ENCODE data around the gene FOXD3.

The FOXD3 gene

GRCh38 chr1:63326106-63326472, 3.7 kb downstream of the FOXD3 start:
- no peak overlapping the region for H3K27ac ChIP-seq (ENCODE audit: insufficient read depth in 1 of 2, low read depth in 1 of 2, low read length in 2 of 2, poor library complexity in 1 of 2, severe bottlenecking in 2 of 2)
- CTCF ChIA-PET = interaction anchor here (0.8 to 5.2 kb wide), 5 partner anchors 10 to 362 kb away, joined by 3 to 38 read pairs (median 3); no protein-coding TSS in a partner anchor
- peaks cover 19 to 100% (median 54%) of the 10 kb centered on the region in 5 experiments for H3K27me3 ChIP-seq (replicated peaks in 2 of 5; ENCODE audit: control insufficient read depth in 4 of 5, insufficient read depth in 5 of 5, low read length in 4 of 5)
- no peaks in the 10 kb centered on the region for H3K36me3 ChIP-seq (ENCODE audit: control insufficient read depth in 4 of 4, insufficient read depth in 4 of 4, low read length in 3 of 4)
- H3K9me3 ChIP-seq (ENCODE audit: control extremely low read depth in 1 of 5, control insufficient read depth in 4 of 5, insufficient read depth in 2 of 5, low read depth in 1 of 5, low read length in 4 of 5) = no peaks in the 10 kb centered on the region
- POLR2A ChIA-PET = no interaction called here
- DNase-seq = peak in 1 of 3 donors; percentile 19
- 14% methylated on average over 12 of the region's 20 CpGs for WGBS (ENCODE audit: insufficient coverage)
- no peak overlapping the region for H3K4me3 ChIP-seq (ENCODE audit: control insufficient read depth in 1 of 7, extremely low read depth in 1 of 7, insufficient read depth in 4 of 7, low read depth in 2 of 7, low read length in 6 of 7)
- H3K4me1 ChIP-seq (ENCODE audit: control extremely low read depth in 1 of 4, control insufficient read depth in 4 of 4, insufficient read depth in 4 of 4, low read length in 3 of 4) = peaks cover 3 to 47% (median 44%) of the 10 kb centered on the region in 4 experiments

- ChIA-PET CTCF (interaction anchor here (0.6 to 5.2 kb wide), 12 partner anchors 10 to 363 kb away, joined by 3 to 38 read pairs (median 4); no protein-coding TSS in a partner anchor), POLR2A (no interaction called here)
- 10% methylated on average over 31 of the region's 37 CpGs for WGBS (ENCODE audit: insufficient coverage)
- H3K27me3 ChIP-seq (replicated peaks in 2 of 5; ENCODE audit: control insufficient read depth in 4 of 5, insufficient read depth in 5 of 5, low read length in 4 of 5) = peaks cover 23 to 99% (median 53%) of the 10 kb centered on the region in 5 experiments
- H3K9me3 ChIP-seq (ENCODE audit: control extremely low read depth in 1 of 5, control insufficient read depth in 4 of 5, insufficient read depth in 2 of 5, low read depth in 1 of 5, low read length in 4 of 5) = no peaks in the 10 kb centered on the region
- peak in 2 of 3 donors; percentile 52 to 55 for DNase-seq
- no peak overlapping the region for H3K4me3 ChIP-seq (ENCODE audit: control insufficient read depth in 1 of 7, extremely low read depth in 1 of 7, insufficient read depth in 4 of 7, low read depth in 2 of 7, low read length in 6 of 7)
- H3K4me1 ChIP-seq (ENCODE audit: control extremely low read depth in 1 of 4, control insufficient read depth in 4 of 4, insufficient read depth in 4 of 4, low read length in 3 of 4) = peaks cover 2 to 47% (median 42%) of the 10 kb centered on the region in 4 experiments
- H3K27ac ChIP-seq (ENCODE audit: insufficient read depth in 1 of 2, low read depth in 1 of 2, low read length in 2 of 2, poor library complexity in 1 of 2, severe bottlenecking in 2 of 2) = no peak overlapping the region
- H3K36me3 ChIP-seq (ENCODE audit: control insufficient read depth in 4 of 4, insufficient read depth in 4 of 4, low read length in 3 of 4) = no peaks in the 10 kb centered on the region
Observed at GRCh38 chr1:63326473-63327380, 4.4 kb downstream of the FOXD3 start.

- POLR2A ChIA-PET = no interaction called here
- WGBS (ENCODE audit: insufficient coverage) = 3% methylated on average over 10 of the region's 25 CpGs
- peaks cover 0 to 39% (median 36%) of the 10 kb centered on the region in 4 experiments for H3K4me1 ChIP-seq (ENCODE audit: control extremely low read depth in 1 of 4, control insufficient read depth in 4 of 4, insufficient read depth in 4 of 4, low read length in 3 of 4)
Observed at GRCh38 chr1:63327417-63328054, 5.2 kb downstream of the FOXD3 start.

GRCh38 chr1:63328122-63328521, 5.8 kb downstream of the FOXD3 start:
- no peak for DNase-seq
- no peak overlapping the region for H3K27ac ChIP-seq (ENCODE audit: insufficient read depth in 1 of 2, low read depth in 1 of 2, low read length in 2 of 2, poor library complexity in 1 of 2, severe bottlenecking in 2 of 2)
- 41% methylated on average over 8 of the region's 8 CpGs for WGBS (ENCODE audit: insufficient coverage)
- H3K36me3 ChIP-seq (ENCODE audit: control insufficient read depth in 4 of 4, insufficient read depth in 4 of 4, low read length in 3 of 4) = no peaks in the 10 kb centered on the region
- H3K27me3 ChIP-seq (replicated peaks in 2 of 5; ENCODE audit: control insufficient read depth in 4 of 5, insufficient read depth in 5 of 5, low read length in 4 of 5) = peaks cover 35 to 99% (median 58%) of the 10 kb centered on the region in 5 experiments
- no peaks in the 10 kb centered on the region for H3K9me3 ChIP-seq (ENCODE audit: control extremely low read depth in 1 of 5, control insufficient read depth in 4 of 5, insufficient read depth in 2 of 5, low read depth in 1 of 5, low read length in 4 of 5)
- POLR2A ChIA-PET = no interaction called here
- peaks cover 0 to 33% (median 31%) of the 10 kb centered on the region in 4 experiments for H3K4me1 ChIP-seq (ENCODE audit: control extremely low read depth in 1 of 4, control insufficient read depth in 4 of 4, insufficient read depth in 4 of 4, low read length in 3 of 4)
- CTCF ChIA-PET = interaction anchor here (0.8 to 5.2 kb wide), 7 partner anchors 12 to 210 kb away, joined by 3 to 38 read pairs (median 4); no protein-coding TSS in a partner anchor
- H3K4me3 ChIP-seq (ENCODE audit: control insufficient read depth in 1 of 7, extremely low read depth in 1 of 7, insufficient read depth in 4 of 7, low read depth in 2 of 7, low read length in 6 of 7) = no peak overlapping the region

More at GRCh38 chr1:63327417-63328054, 5.2 kb downstream of the FOXD3 start:
- no peaks in the 10 kb centered on the region for H3K36me3 ChIP-seq (ENCODE audit: control insufficient read depth in 4 of 4, insufficient read depth in 4 of 4, low read length in 3 of 4)
- H3K27me3 ChIP-seq (replicated peaks in 2 of 5; ENCODE audit: control insufficient read depth in 4 of 5, insufficient read depth in 5 of 5, low read length in 4 of 5) = peaks cover 30 to 99% (median 56%) of the 10 kb centered on the region in 5 experiments
- H3K27ac ChIP-seq (ENCODE audit: insufficient read depth in 1 of 2, low read depth in 1 of 2, low read length in 2 of 2, poor library complexity in 1 of 2, severe bottlenecking in 2 of 2) = no peak overlapping the region
- CTCF ChIA-PET = interaction anchor here (0.6 to 5.2 kb wide), 10 partner anchors 9 to 210 kb away, joined by 3 to 38 read pairs (median 4); no protein-coding TSS in a partner anchor
- no peaks in the 10 kb centered on the region for H3K9me3 ChIP-seq (ENCODE audit: control extremely low read depth in 1 of 5, control insufficient read depth in 4 of 5, insufficient read depth in 2 of 5, low read depth in 1 of 5, low read length in 4 of 5)
- no peak overlapping the region for H3K4me3 ChIP-seq (ENCODE audit: control insufficient read depth in 1 of 7, extremely low read depth in 1 of 7, insufficient read depth in 4 of 7, low read depth in 2 of 7, low read length in 6 of 7)
- DNase-seq = peak; percentile 66 to 75 (median 71)

- 59% methylated on average over 5 of the region's 9 CpGs for WGBS (ENCODE audit: insufficient coverage)
- Histone ChIP-seq H3K27me3 (replicated peaks in 2 of 5; ENCODE audit: control insufficient read depth in 4 of 5, insufficient read depth in 5 of 5, low read length in 4 of 5) (peaks cover 38 to 99% (median 62%) of the 10 kb centered on the region in 5 experiments), H3K4me3 (ENCODE audit: control insufficient read depth in 1 of 7, extremely low read depth in 1 of 7, insufficient read depth in 4 of 7, low read depth in 2 of 7, low read length in 6 of 7) (no peak overlapping the region), H3K4me1 (ENCODE audit: control extremely low read depth in 1 of 4, control insufficient read depth in 4 of 4, insufficient read depth in 4 of 4, low read length in 3 of 4) (peaks cover 0 to 26% (median 24%) of the 10 kb centered on the region in 4 experiments), H3K9me3 (ENCODE audit: control extremely low read depth in 1 of 5, control insufficient read depth in 4 of 5, insufficient read depth in 2 of 5, low read depth in 1 of 5, low read length in 4 of 5) (no peaks in the 10 kb centered on the region), H3K36me3 (ENCODE audit: control insufficient read depth in 4 of 4, insufficient read depth in 4 of 4, low read length in 3 of 4) (no peaks in the 10 kb centered on the region), H3K27ac (ENCODE audit: insufficient read depth in 1 of 2, low read depth in 1 of 2, low read length in 2 of 2, poor library complexity in 1 of 2, severe bottlenecking in 2 of 2) (no peak overlapping the region)
- ChIA-PET POLR2A (no interaction called here), CTCF (interaction anchor here (0.8 to 5.2 kb wide), 6 partner anchors 9 to 210 kb away, joined by 3 to 38 read pairs (median 5); no protein-coding TSS in a partner anchor)
- no peak for DNase-seq
Observed at GRCh38 chr1:63328781-63329180, 6.4 kb downstream of the FOXD3 start.

- Histone ChIP-seq H3K9me3 (ENCODE audit: control extremely low read depth in 1 of 5, control insufficient read depth in 4 of 5, insufficient read depth in 2 of 5, low read depth in 1 of 5, low read length in 4 of 5) (no peaks in the 10 kb centered on the region), H3K36me3 (ENCODE audit: control insufficient read depth in 4 of 4, insufficient read depth in 4 of 4, low read length in 3 of 4) (no peaks in the 10 kb centered on the region), H3K27me3 (replicated peaks in 2 of 5; ENCODE audit: control insufficient read depth in 4 of 5, insufficient read depth in 5 of 5, low read length in 4 of 5) (peaks cover 38 to 99% (median 59%) of the 10 kb centered on the region in 5 experiments), H3K4me3 (ENCODE audit: control insufficient read depth in 1 of 7, extremely low read depth in 1 of 7, insufficient read depth in 4 of 7, low read depth in 2 of 7, low read length in 6 of 7) (peak overlapping the region in 4 of 7 experiments; percentile 2 to 32 (median 18)), H3K27ac (ENCODE audit: insufficient read depth in 1 of 2, low read depth in 1 of 2, low read length in 2 of 2, poor library complexity in 1 of 2, severe bottlenecking in 2 of 2) (no peak overlapping the region), H3K4me1 (ENCODE audit: control extremely low read depth in 1 of 4, control insufficient read depth in 4 of 4, insufficient read depth in 4 of 4, low read length in 3 of 4) (peaks cover 0 to 20% (median 17%) of the 10 kb centered on the region in 4 experiments)
- ChIA-PET POLR2A (interaction anchor here (0.5 kb wide), 1 partner anchor 27 kb away, joined by 3 read pairs; no protein-coding TSS in a partner anchor), CTCF (interaction anchor here (0.9 to 5.2 kb wide), 6 partner anchors 8 to 209 kb away, joined by 3 to 38 read pairs (median 4); no protein-coding TSS in a partner anchor)
- WGBS (ENCODE audit: insufficient coverage) = 2% methylated on average over 49 of the region's 50 CpGs
- peak in 2 of 3 donors; percentile 26 to 34 for DNase-seq
Observed at GRCh38 chr1:63329621-63330330, 7.4 kb downstream of the FOXD3 start.

All from common myeloid progenitor, CD34-positive (primary cell).